SK-N-SH treated with all-trans-retinoic acid at 6 μM for 48 hours (cell line): Measurements from ENCODE around the gene POU6F2.

Experiments used
- ARNTL ChIP-seq: fragments of 450-650 bp; formaldehyde crosslinking; IDR thresholded peaks from 2 replicates; pipeline ENCODE4 v1.5.0; 2020; ENCODE audit warnings: low read depth, mild to moderate bottlenecking, moderate library complexity, borderline replicate concordance
- BACH2 ChIP-seq: fragments of 250-450 bp; sonication (Bioruptor Pico); IDR thresholded peaks from 2 replicates; pipeline ENCODE4 v1.9.0; 2021; ENCODE audit warnings: mild to moderate bottlenecking, borderline replicate concordance
- PPARA ChIP-seq: fragments of 250-450 bp; sonication (Bioruptor Pico); IDR thresholded peaks from 2 replicates; pipeline ENCODE4 v1.5.0; 2020; ENCODE audit warnings: mild to moderate bottlenecking, borderline replicate concordance
- ZNF8 ChIP-seq: fragments of 450-650 bp; formaldehyde crosslinking; IDR thresholded peaks from 2 replicates; pipeline ENCODE4 v1.5.0; 2020; ENCODE audit warnings: mild to moderate bottlenecking, moderate library complexity
- TF ChIP-seq, protein P1 (sequence below): fragments of 250-450 bp; sonication (Bioruptor Pico); IDR thresholded peaks from 2 replicates; pipeline ENCODE4 v1.8.0; 2020; ENCODE audit warnings: mild to moderate bottlenecking, moderate library complexity, borderline replicate concordance
- TF ChIP-seq, protein P2 (sequence below): fragments of 250-450 bp; sonication (Bioruptor Pico); IDR thresholded peaks from 2 replicates; pipeline ENCODE4 v1.5.0; 2020; ENCODE audit warnings: mild to moderate bottlenecking, moderate library complexity

DNA sequence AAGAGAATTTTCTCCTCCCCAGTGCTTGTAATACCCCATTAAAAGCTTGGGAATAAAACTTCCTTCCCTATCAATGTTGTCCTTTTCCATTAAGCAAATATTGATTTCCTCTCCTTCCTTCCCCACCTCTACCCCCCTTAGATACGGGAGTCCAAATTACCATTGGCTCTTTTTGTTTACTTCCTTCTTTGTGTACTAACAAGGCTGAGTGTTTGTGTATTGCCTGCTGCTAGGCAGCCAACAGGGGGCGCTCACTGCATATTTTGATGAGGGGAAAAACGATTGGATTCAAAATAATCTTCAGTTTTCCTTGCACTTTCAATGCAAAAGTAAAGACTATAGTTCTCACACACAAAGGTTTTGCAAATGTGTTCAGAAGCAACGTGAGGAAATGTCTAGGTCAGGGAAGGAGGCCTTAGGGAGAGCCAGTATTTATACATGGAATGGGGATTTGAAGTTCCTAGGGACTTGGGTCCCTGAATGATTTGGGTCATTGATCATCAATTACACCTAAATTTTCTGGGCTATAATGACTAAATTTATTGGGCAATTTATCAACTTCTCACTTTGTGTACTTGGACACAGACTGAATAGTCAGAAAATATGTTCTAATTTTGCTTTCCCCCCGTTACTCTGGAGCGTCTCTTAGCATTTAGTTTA is 45.1 kb upstream of the POU6F2 start:
- TF ChIP-seq ARNTL (CRISPR knock-in tag) (no peak), ZNF8 (CRISPR knock-in tag) (no peak), BACH2 (CRISPR knock-in tag) (no peak), PPARA (no peak)
- TF ChIP-seq, protein P1, sequence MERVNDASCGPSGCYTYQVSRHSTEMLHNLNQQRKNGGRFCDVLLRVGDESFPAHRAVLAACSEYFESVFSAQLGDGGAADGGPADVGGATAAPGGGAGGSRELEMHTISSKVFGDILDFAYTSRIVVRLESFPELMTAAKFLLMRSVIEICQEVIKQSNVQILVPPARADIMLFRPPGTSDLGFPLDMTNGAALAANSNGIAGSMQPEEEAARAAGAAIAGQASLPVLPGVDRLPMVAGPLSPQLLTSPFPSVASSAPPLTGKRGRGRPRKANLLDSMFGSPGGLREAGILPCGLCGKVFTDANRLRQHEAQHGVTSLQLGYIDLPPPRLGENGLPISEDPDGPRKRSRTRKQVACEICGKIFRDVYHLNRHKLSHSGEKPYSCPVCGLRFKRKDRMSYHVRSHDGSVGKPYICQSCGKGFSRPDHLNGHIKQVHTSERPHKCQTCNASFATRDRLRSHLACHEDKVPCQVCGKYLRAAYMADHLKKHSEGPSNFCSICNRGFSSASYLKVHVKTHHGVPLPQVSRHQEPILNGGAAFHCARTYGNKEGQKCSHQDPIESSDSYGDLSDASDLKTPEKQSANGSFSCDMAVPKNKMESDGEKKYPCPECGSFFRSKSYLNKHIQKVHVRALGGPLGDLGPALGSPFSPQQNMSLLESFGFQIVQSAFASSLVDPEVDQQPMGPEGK (CRISPR knock-in tag): no peak
- TF ChIP-seq, protein P2, sequence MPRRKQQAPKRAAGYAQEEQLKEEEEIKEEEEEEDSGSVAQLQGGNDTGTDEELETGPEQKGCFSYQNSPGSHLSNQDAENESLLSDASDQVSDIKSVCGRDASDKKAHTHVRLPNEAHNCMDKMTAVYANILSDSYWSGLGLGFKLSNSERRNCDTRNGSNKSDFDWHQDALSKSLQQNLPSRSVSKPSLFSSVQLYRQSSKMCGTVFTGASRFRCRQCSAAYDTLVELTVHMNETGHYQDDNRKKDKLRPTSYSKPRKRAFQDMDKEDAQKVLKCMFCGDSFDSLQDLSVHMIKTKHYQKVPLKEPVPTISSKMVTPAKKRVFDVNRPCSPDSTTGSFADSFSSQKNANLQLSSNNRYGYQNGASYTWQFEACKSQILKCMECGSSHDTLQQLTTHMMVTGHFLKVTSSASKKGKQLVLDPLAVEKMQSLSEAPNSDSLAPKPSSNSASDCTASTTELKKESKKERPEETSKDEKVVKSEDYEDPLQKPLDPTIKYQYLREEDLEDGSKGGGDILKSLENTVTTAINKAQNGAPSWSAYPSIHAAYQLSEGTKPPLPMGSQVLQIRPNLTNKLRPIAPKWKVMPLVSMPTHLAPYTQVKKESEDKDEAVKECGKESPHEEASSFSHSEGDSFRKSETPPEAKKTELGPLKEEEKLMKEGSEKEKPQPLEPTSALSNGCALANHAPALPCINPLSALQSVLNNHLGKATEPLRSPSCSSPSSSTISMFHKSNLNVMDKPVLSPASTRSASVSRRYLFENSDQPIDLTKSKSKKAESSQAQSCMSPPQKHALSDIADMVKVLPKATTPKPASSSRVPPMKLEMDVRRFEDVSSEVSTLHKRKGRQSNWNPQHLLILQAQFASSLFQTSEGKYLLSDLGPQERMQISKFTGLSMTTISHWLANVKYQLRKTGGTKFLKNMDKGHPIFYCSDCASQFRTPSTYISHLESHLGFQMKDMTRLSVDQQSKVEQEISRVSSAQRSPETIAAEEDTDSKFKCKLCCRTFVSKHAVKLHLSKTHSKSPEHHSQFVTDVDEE (CRISPR knock-in tag): no peak
